ENCODE results near the gene NCKAP1. TPM values are rescaled to one million over a fixed set of nuclear protein-coding genes. Genes with fewer than 3 reads are reported as not detected.
A peak's percentile ranks its signal among the peaks of the same experiment; 100 is the strongest.

The NCKAP1 gene
- total and polyA plus RNA-seq, 4 donors: 36.4 to 194 (median 73.1) TPM

- Histone ChIP-seq H3K4me1 (ENCODE audit: control insufficient read depth in 5 of 5, insufficient read depth in 5 of 5, low read length in 5 of 5) (peaks cover 0 to 10% (median 0%) of the 10 kb centered on the region in 5 donors), H3K36me3 (ENCODE audit: control insufficient read depth in 4 of 4, insufficient read depth in 4 of 4, low read length in 4 of 4) (peaks cover 4 to 15% (median 10%) of the 10 kb centered on the region in 4 donors), H3K9me3 (ENCODE audit: control insufficient read depth in 4 of 4, insufficient read depth in 3 of 4, low read length in 3 of 4) (no peaks in the 10 kb centered on the region), H3K9ac (ENCODE audit: insufficient read depth in 1 of 2, low read length in 2 of 2) (no peak overlapping the region), H3K27me3 (ENCODE audit: control insufficient read depth in 3 of 3, insufficient read depth in 3 of 3, low read length in 2 of 3) (no peaks in the 10 kb centered on the region), H3K4me3 (no peak overlapping the region), H3K27ac (ENCODE audit: low read depth in 1 of 2, low read length in 1 of 2) (peak overlapping the region in 1 of 2 donors; percentile 85)
- no peak for ATAC-seq (ENCODE audit: insufficient read depth, low FRiP score)
- 93 to 94% methylated on average over 4 of the region's 4 CpGs for WGBS, 2 donors
- DNase-seq: no peak
- no peak for TF ChIP-seq CTCF (IDR thresholded peaks at IDR 0.05; ENCODE audit: control extremely low read depth, extremely low read depth)
Measured at GRCh38 chr2:182949052-182949451, 89.2 kb downstream of the NCKAP1 start.

- Histone ChIP-seq H3K4me3 (no peak overlapping the region), H3K4me1 (ENCODE audit: control insufficient read depth in 5 of 5, insufficient read depth in 5 of 5, low read length in 5 of 5) (peaks cover 0 to 10% (median 0%) of the 10 kb centered on the region in 5 donors), H3K27me3 (ENCODE audit: control insufficient read depth in 3 of 3, insufficient read depth in 3 of 3, low read length in 2 of 3) (no peaks in the 10 kb centered on the region), H3K9ac (ENCODE audit: insufficient read depth in 1 of 2, low read length in 2 of 2) (no peak overlapping the region), H3K36me3 (ENCODE audit: control insufficient read depth in 4 of 4, insufficient read depth in 4 of 4, low read length in 4 of 4) (peaks cover 2 to 9% (median 3%) of the 10 kb centered on the region in 4 donors), H3K27ac (ENCODE audit: low read depth in 1 of 2, low read length in 1 of 2) (no peak overlapping the region), H3K9me3 (ENCODE audit: control insufficient read depth in 4 of 4, insufficient read depth in 3 of 4, low read length in 3 of 4) (no peaks in the 10 kb centered on the region)
- DNase-seq (peak in 1 of 3 donors; percentile 13), ATAC-seq (ENCODE audit: insufficient read depth, low FRiP score) (peak; percentile 27)
- no peak for TF ChIP-seq CTCF (IDR thresholded peaks at IDR 0.05; ENCODE audit: control extremely low read depth, extremely low read depth)
- WGBS, 2 donors: 65 to 81% methylated on average over 1 of the region's 1 CpG
Measured at GRCh38 chr2:182946958-182947369, 91.3 kb downstream of the NCKAP1 start.

GRCh38 chr2:182943339-182943738 lies 94.9 kb downstream of the NCKAP1 start:
- ATAC-seq (ENCODE audit: insufficient read depth, low FRiP score) (no peak), DNase-seq (no peak)
- TF ChIP-seq CTCF (IDR thresholded peaks at IDR 0.05; ENCODE audit: control extremely low read depth, extremely low read depth): no peak
- Histone ChIP-seq H3K27me3 (ENCODE audit: control insufficient read depth in 3 of 3, insufficient read depth in 3 of 3, low read length in 2 of 3) (no peaks in the 10 kb centered on the region), H3K4me1 (ENCODE audit: control insufficient read depth in 5 of 5, insufficient read depth in 5 of 5, low read length in 5 of 5) (peaks cover 0 to 19% (median 0%) of the 10 kb centered on the region in 5 donors), H3K9me3 (ENCODE audit: control insufficient read depth in 4 of 4, insufficient read depth in 3 of 4, low read length in 3 of 4) (no peaks in the 10 kb centered on the region), H3K36me3 (ENCODE audit: control insufficient read depth in 4 of 4, insufficient read depth in 4 of 4, low read length in 4 of 4) (peaks cover 3 to 17% (median 6%) of the 10 kb centered on the region in 4 donors), H3K9ac (ENCODE audit: insufficient read depth in 1 of 2, low read length in 2 of 2) (no peak overlapping the region), H3K4me3 (no peak overlapping the region), H3K27ac (ENCODE audit: low read depth in 1 of 2, low read length in 1 of 2) (no peak overlapping the region)
- 42 to 45% methylated on average over 2 of the region's 2 CpGs for WGBS, 2 donors

- TF ChIP-seq CTCF (IDR thresholded peaks at IDR 0.05; ENCODE audit: control extremely low read depth, extremely low read depth): no peak
- H3K27ac ChIP-seq (ENCODE audit: low read depth in 1 of 2, low read length in 1 of 2): peak overlapping the region in 1 of 2 donors; percentile 33
- 72 to 79% methylated on average over 2 of the region's 2 CpGs for WGBS, 2 donors
- H3K9me3 ChIP-seq (ENCODE audit: control insufficient read depth in 4 of 4, insufficient read depth in 3 of 4, low read length in 3 of 4): no peaks in the 10 kb centered on the region
- DNase-seq: no peak
- peaks cover 0 to 19% (median 0%) of the 10 kb centered on the region in 5 donors for H3K4me1 ChIP-seq (ENCODE audit: control insufficient read depth in 5 of 5, insufficient read depth in 5 of 5, low read length in 5 of 5)
- no peak for ATAC-seq (ENCODE audit: insufficient read depth, low FRiP score)
- H3K9ac ChIP-seq (ENCODE audit: insufficient read depth in 1 of 2, low read length in 2 of 2): no peak overlapping the region
- no peak overlapping the region for H3K4me3 ChIP-seq
- H3K36me3 ChIP-seq (ENCODE audit: control insufficient read depth in 4 of 4, insufficient read depth in 4 of 4, low read length in 4 of 4): peaks cover 3 to 21% (median 7%) of the 10 kb centered on the region in 4 donors
- H3K27me3 ChIP-seq (ENCODE audit: control insufficient read depth in 3 of 3, insufficient read depth in 3 of 3, low read length in 2 of 3): no peaks in the 10 kb centered on the region
Measured at GRCh38 chr2:182942756-182943155, 95.5 kb downstream of the NCKAP1 start.

Measured in lung (tissue), 12 donors.